ENCODE measurements around the gene BIRC6. TPM values are rescaled to one million over a fixed set of nuclear protein-coding genes. Genes with fewer than 3 reads are reported as not detected.

Gene BIRC6
- total RNA-seq, 1 donor = 133 TPM

DNA sequence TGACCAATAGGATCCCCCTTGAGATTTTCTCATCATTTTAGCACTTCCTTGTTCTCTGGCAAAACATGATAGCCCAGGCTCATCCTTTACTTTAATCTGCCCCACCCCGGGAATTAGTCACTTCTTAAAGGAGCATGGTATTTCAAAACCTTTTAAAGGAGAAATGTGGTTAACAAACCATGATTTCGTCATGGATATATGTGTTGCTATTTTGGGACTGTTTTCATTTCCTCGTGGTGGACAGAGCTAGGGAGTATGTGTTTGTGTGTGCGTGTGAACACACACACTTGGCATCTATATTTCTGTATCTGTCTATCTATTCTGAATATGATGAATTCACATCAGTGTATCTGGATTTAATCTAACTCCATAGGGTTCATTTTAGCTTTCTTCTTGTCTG lies 128.1 kb downstream of the BIRC6 start:
- TF ChIP-seq, protein P1, sequence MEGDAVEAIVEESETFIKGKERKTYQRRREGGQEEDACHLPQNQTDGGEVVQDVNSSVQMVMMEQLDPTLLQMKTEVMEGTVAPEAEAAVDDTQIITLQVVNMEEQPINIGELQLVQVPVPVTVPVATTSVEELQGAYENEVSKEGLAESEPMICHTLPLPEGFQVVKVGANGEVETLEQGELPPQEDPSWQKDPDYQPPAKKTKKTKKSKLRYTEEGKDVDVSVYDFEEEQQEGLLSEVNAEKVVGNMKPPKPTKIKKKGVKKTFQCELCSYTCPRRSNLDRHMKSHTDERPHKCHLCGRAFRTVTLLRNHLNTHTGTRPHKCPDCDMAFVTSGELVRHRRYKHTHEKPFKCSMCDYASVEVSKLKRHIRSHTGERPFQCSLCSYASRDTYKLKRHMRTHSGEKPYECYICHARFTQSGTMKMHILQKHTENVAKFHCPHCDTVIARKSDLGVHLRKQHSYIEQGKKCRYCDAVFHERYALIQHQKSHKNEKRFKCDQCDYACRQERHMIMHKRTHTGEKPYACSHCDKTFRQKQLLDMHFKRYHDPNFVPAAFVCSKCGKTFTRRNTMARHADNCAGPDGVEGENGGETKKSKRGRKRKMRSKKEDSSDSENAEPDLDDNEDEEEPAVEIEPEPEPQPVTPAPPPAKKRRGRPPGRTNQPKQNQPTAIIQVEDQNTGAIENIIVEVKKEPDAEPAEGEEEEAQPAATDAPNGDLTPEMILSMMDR (IDR thresholded peaks at IDR 0.05; ENCODE audit: insufficient read depth, low read length) = no peak
- peak; percentile 91 for DNase-seq (ENCODE audit: low read depth)
- no peak overlapping the region for H3K4me3 ChIP-seq (ENCODE audit: low read depth, low read length)

DNA sequence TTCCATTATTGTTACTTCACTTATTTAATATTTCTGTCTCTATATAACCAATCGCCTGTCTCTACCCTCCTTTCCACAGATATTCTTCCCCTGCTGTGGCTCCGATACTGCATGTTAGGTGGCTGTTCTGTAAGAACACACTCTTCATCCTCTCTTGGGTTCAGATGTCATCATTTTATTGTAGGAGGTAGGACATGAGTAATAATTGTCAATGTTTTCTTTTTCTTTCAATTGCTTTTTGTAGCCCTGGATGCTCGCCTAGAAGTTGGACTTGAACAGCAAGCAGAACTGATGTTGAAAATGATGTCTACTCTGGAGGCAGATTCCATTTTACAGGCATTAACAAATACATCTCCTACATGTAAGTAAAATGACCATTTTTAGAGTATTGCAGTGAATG lies 128.6 kb downstream of the BIRC6 start:
- TF ChIP-seq, protein P1 (IDR thresholded peaks at IDR 0.05; ENCODE audit: insufficient read depth, low read length) = no peak
- H3K4me3 ChIP-seq (ENCODE audit: low read depth, low read length) = no peak overlapping the region
- peak; percentile 52 for DNase-seq (ENCODE audit: low read depth)

DNA sequence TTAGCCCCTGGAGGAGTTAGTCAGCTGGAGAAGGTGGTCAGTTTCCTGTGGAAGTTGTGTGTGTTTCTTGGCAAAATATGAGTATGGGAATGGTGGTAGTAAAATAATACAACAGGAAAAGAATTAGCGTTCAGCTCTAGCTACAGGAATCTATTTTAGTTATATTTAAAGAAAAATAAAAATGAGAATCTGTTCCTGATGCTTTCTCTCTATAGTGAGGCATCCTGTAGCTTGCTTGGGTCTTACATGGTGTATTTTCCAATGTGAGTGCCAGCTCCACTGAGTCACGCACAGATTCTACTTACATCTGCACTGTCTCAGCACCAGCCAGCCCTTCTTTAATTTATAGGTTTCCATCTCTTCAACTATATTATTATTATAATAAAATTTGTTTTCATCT lies 132.2 kb downstream of the BIRC6 start:
- H3K4me3 ChIP-seq (ENCODE audit: low read depth, low read length) = no peak overlapping the region
- DNase-seq (ENCODE audit: low read depth) = no peak
- TF ChIP-seq, protein P1 (IDR thresholded peaks at IDR 0.05; ENCODE audit: insufficient read depth, low read length) = no peak

DNA sequence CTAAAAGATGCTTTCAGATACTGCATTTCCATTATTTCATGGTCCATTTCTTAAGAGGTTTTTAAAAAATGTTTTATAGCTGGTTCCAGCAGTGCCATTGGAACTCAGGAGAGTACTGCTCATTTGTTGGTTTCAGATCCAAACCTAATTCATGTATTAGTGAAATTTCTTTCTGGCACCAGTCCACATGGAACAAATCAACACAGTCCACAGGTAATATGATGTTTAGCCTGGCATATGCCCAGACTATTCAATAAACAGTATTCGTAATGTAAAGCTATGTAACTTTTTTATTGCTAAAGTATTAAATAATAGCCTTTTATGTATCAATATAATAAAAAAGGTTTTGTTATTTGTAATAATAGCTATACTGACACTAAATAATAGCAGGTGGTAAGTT lies 134.5 kb downstream of the BIRC6 start:
- TF ChIP-seq, protein P1 (IDR thresholded peaks at IDR 0.05; ENCODE audit: insufficient read depth, low read length) = no peak
- no peak for DNase-seq (ENCODE audit: low read depth)
- no peak overlapping the region for H3K4me3 ChIP-seq (ENCODE audit: low read depth, low read length)

DNA sequence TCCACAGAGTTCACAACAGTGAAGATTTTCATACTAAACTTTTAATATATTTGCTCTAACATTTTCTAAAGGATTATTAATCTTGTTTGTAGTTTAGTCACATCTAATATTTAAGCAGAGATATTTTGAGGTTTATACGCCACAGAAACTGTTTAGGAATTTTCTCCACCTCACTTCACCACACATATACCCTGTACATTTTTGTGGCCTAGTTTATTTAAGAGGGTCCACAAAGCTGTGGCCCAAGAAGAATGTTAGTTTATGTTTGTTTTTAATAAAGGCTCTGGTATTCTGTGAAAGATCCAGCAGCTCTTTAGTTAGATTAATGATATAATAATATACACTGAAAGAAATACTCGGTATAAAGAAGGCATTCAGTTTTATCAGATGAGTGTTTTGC lies 138.3 kb downstream of the BIRC6 start:
- no peak for DNase-seq (ENCODE audit: low read depth)
- H3K4me3 ChIP-seq (ENCODE audit: low read depth, low read length) = no peak overlapping the region
- TF ChIP-seq, protein P1 (IDR thresholded peaks at IDR 0.05; ENCODE audit: insufficient read depth, low read length) = no peak

DNA sequence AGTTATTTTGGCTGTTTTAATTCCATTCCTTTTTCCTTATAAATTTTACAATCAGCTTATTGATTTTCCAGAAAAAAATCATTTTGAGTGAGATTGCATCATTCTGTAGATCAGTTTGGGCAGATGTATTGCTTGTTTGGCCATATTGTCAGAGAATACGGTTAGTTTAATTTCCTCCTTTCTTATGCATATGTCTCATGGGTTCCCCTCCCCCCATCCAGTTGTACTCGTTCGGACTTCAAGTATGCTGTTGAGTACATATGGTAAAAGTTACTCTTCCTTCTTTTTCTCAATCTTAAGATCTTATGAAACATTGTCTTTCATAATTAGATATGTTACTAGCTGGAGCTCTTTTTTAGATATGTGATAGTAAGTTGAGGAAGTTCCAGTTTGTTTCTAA lies 139.8 kb downstream of the BIRC6 start:
- TF ChIP-seq, protein P1 (IDR thresholded peaks at IDR 0.05; ENCODE audit: insufficient read depth, low read length) = no peak

DNA sequence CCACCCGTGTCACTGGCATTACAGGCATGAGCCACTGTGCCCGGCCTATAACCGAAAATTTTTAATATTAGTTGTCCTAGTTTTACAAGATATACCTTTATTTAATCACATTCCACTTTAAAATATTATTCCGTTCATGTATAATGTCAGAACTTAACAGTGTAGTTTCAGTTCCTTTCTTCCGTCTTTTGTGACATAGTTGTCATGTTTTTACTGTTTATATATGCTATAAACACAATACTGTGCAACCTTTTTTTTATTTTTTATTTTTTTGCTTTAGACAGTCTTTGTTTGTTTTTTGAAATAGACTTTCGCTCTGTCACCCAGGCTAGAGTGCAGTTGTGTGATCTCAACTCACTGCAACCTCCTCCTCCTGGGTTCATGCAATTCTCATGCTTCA lies 141.5 kb downstream of the BIRC6 start:
- no peak for DNase-seq (ENCODE audit: low read depth)
- TF ChIP-seq, protein P1 (IDR thresholded peaks at IDR 0.05; ENCODE audit: insufficient read depth, low read length) = no peak
- no peak overlapping the region for H3K4me3 ChIP-seq (ENCODE audit: low read depth, low read length)

More for the DNA sequence above, 139.8 kb downstream of the BIRC6 start:
- no peak overlapping the region for H3K4me3 ChIP-seq (ENCODE audit: low read depth, low read length)
- no peak for DNase-seq (ENCODE audit: low read depth)
